Type B pancreatic cell (in vitro differentiated cells): ENCODE measurements around the gene RAD1. TPM values are rescaled to one million over a fixed set of nuclear protein-coding genes. Genes with fewer than 3 reads are reported as not detected.
A peak's percentile ranks its signal among the peaks of the same experiment; 100 is the strongest.

Source experiments
- DNase-seq: peaks from one replicate; pipeline ENCODE4 v3.0.0; 2021; ENCODE audit warnings: mixed read lengths; ENCODE audit not compliant: unreplicated experiment; ENCODE audit errors: extremely low spot score
- H3K27ac Mint-ChIP-seq: 2 replicates; pipeline ENCODE4 v1.8.0; 2021; ENCODE audit warnings: mild to moderate bottlenecking, mixed read lengths
- H3K27me3 Mint-ChIP-seq: 2 replicates; pipeline ENCODE4 v1.8.0; 2021; ENCODE audit warnings: mixed read lengths
- H3K36me3 Mint-ChIP-seq: 2 replicates; pipeline ENCODE4 v1.8.0; 2021; ENCODE audit warnings: mixed read lengths
- H3K4me1 Mint-ChIP-seq: one replicate; pipeline ENCODE4 v1.8.0; 2021; ENCODE audit warnings: mixed read lengths; ENCODE audit not compliant: unreplicated experiment
- H3K4me3 Mint-ChIP-seq: 2 replicates; pipeline ENCODE4 v1.8.0; 2021; ENCODE audit warnings: mild to moderate bottlenecking, mixed read lengths
- H3K9me3 Mint-ChIP-seq: 2 replicates; pipeline ENCODE4 v1.8.0; 2021; ENCODE audit warnings: mixed read lengths
- CTCF ChIP-seq: fragments of 200-600 bp; sonication (generic); conservative IDR thresholded peaks from 2 replicates; pipeline ENCODE4 v1.5.0; 2021; ENCODE audit warnings: antibody characterized with exemption, mild to moderate bottlenecking
- total RNA-seq: library from RNA; stranded (reverse); gene quantifications from 2 replicates; pipeline ENCODE4 v1.2.1, GENCODE V29; 2021; ENCODE audit warnings: low replicate concordance

Gene RAD1
- total RNA-seq, 1 donor from 2014 or later: 20.9 TPM

GRCh38 chr5:34876275-34876674 lies 39.0 kb downstream of the RAD1 start:
- H3K9me3 Mint-ChIP-seq: peaks cover 4% of the 10 kb centered on the region
- H3K4me1 Mint-ChIP-seq: peaks cover 4% of the 10 kb centered on the region
- H3K36me3 Mint-ChIP-seq: no peaks in the 10 kb centered on the region
- H3K27ac Mint-ChIP-seq: no peak overlapping the region
- TF ChIP-seq CTCF: no peak
- H3K4me3 Mint-ChIP-seq: no peak overlapping the region
- DNase-seq: no peak
- no peaks in the 10 kb centered on the region for H3K27me3 Mint-ChIP-seq

GRCh38 chr5:34870382-34870781 lies 44.9 kb downstream of the RAD1 start:
- no peak overlapping the region for H3K4me3 Mint-ChIP-seq
- H3K27me3 Mint-ChIP-seq: no peaks in the 10 kb centered on the region
- H3K36me3 Mint-ChIP-seq: peaks cover 4% of the 10 kb centered on the region
- H3K4me1 Mint-ChIP-seq: peaks cover 22% of the 10 kb centered on the region
- no peak for DNase-seq
- H3K27ac Mint-ChIP-seq: no peak overlapping the region
- no peaks in the 10 kb centered on the region for H3K9me3 Mint-ChIP-seq
- TF ChIP-seq CTCF: no peak

- no peak overlapping the region for H3K4me3 Mint-ChIP-seq
- no peaks in the 10 kb centered on the region for H3K9me3 Mint-ChIP-seq
- H3K4me1 Mint-ChIP-seq: peaks cover 25% of the 10 kb centered on the region
- no peak overlapping the region for H3K27ac Mint-ChIP-seq
- no peak for DNase-seq
- H3K27me3 Mint-ChIP-seq: no peaks in the 10 kb centered on the region
- TF ChIP-seq CTCF: no peak
- H3K36me3 Mint-ChIP-seq: peaks cover 4% of the 10 kb centered on the region
Measured at GRCh38 chr5:34869256-34869655, 46.0 kb downstream of the RAD1 start.

- peaks cover 4% of the 10 kb centered on the region for H3K36me3 Mint-ChIP-seq
Measured at GRCh38 chr5:34868791-34869190, 46.5 kb downstream of the RAD1 start.

GRCh38 chr5:34867660-34868059 lies 47.6 kb downstream of the RAD1 start:
- Mint-ChIP-seq H3K4me3 (no peak overlapping the region), H3K27me3 (no peaks in the 10 kb centered on the region), H3K4me1 (peaks cover 26% of the 10 kb centered on the region), H3K9me3 (no peaks in the 10 kb centered on the region), H3K36me3 (peaks cover 4% of the 10 kb centered on the region), H3K27ac (peak overlapping the region; percentile 14)
- TF ChIP-seq CTCF: no peak
- no peak for DNase-seq

More at GRCh38 chr5:34868791-34869190, 46.5 kb downstream of the RAD1 start:
- H3K27me3 Mint-ChIP-seq: no peaks in the 10 kb centered on the region
- no peak for DNase-seq
- peaks cover 30% of the 10 kb centered on the region for H3K4me1 Mint-ChIP-seq
- H3K27ac Mint-ChIP-seq: no peak overlapping the region
- H3K9me3 Mint-ChIP-seq: no peaks in the 10 kb centered on the region
- no peak for TF ChIP-seq CTCF
- H3K4me3 Mint-ChIP-seq: no peak overlapping the region

- peaks cover 4% of the 10 kb centered on the region for H3K36me3 Mint-ChIP-seq
- H3K4me1 Mint-ChIP-seq: peaks cover 26% of the 10 kb centered on the region
- H3K4me3 Mint-ChIP-seq: no peak overlapping the region
- H3K27me3 Mint-ChIP-seq: no peaks in the 10 kb centered on the region
- H3K9me3 Mint-ChIP-seq: no peaks in the 10 kb centered on the region
- TF ChIP-seq CTCF: no peak
- no peak for DNase-seq
- H3K27ac Mint-ChIP-seq: peak overlapping the region; percentile 14
Measured at GRCh38 chr5:34866989-34867471, 48.3 kb downstream of the RAD1 start.
